Stimulated activated memory B cell treated with anti-CD40 and anti-IgM and Interleukin-4, amounts not matched to agents 10 μg/mL and 1 μg/mL and 100 μg/mL, for 72 hours (primary cell): ENCODE data around the gene CYLD.
A peak's percentile ranks its signal among the peaks of the same experiment; 100 is the strongest.

Source experiments
- ATAC-seq: fragments of 150-1000 bp; cut with Tn5 transposase; 2 replicates; pipeline ENCODE4 v1.10.0; 2021
- H3K27ac Mint-ChIP-seq: one replicate; pipeline ENCODE4 v1.8.0; 2022; ENCODE audit warnings: mild to moderate bottlenecking, mixed read lengths
- H3K27me3 Mint-ChIP-seq: one replicate; pipeline ENCODE4 v1.8.0; 2022; ENCODE audit warnings: mixed read lengths
- H3K36me3 Mint-ChIP-seq: one replicate; pipeline ENCODE4 v1.8.0; 2022; ENCODE audit warnings: mixed read lengths
- H3K4me1 Mint-ChIP-seq: one replicate; pipeline ENCODE4 v1.8.0; 2022; ENCODE audit warnings: mixed read lengths
- H3K4me3 Mint-ChIP-seq: one replicate; pipeline ENCODE4 v1.8.0; 2022; ENCODE audit warnings: mild to moderate bottlenecking, moderate library complexity, mixed read lengths
- H3K9me3 Mint-ChIP-seq: one replicate; pipeline ENCODE4 v1.8.0; 2022; ENCODE audit warnings: mixed read lengths

The CYLD gene

GRCh38 chr16:50741781-50742575, at the start of gene CYLD:
TSS of gene CYLD (plus strand) at chr16:50742086. CDS start at chr16:50749699, 7,613 bp downstream.
- H3K4me3 Mint-ChIP-seq = peak within 1 kb of the TSS; percentile 88
- H3K27me3 Mint-ChIP-seq = no peaks in the 10 kb centered on the region
- peaks cover 62% of the 10 kb centered on the region for H3K4me1 Mint-ChIP-seq
- H3K36me3 Mint-ChIP-seq = peaks cover 39% of the 10 kb centered on the region
- ATAC-seq = peak; percentile 97
- no peaks in the 10 kb centered on the region for H3K9me3 Mint-ChIP-seq
- peak within 1 kb of the TSS; percentile 90 for H3K27ac Mint-ChIP-seq

- Mint-ChIP-seq H3K4me3 (peak overlapping the region; percentile 72), H3K9me3 (no peaks in the 10 kb centered on the region), H3K36me3 (no peaks in the 10 kb centered on the region), H3K27me3 (no peaks in the 10 kb centered on the region), H3K27ac (peak overlapping the region; percentile 75), H3K4me1 (peaks cover 60% of the 10 kb centered on the region)
- no peak for ATAC-seq
These were observed 49.3 kb upstream of the CYLD start for GRCh38 chr16:50692644-50692998.

- Mint-ChIP-seq H3K36me3 (no peaks in the 10 kb centered on the region), H3K4me3 (peak within 1 kb of the TSS; percentile 75), H3K9me3 (no peaks in the 10 kb centered on the region), H3K27ac (peak within 1 kb of the TSS; percentile 75), H3K4me1 (peaks cover 66% of the 10 kb centered on the region), H3K27me3 (no peaks in the 10 kb centered on the region)
- peak; percentile 39 for ATAC-seq
These were observed 48.7 kb upstream of the CYLD start, which contains the start of gene NOD2 for GRCh38 chr16:50692999-50693781. TSS of gene NOD2 (plus strand) at chr16:50693606. CDS start at chr16:50699496, 5,890 bp downstream.

GRCh38 chr16:50694206-50694605, 47.7 kb upstream of the CYLD start:
- Mint-ChIP-seq H3K27ac (peak overlapping the region; percentile 38), H3K27me3 (no peaks in the 10 kb centered on the region), H3K36me3 (no peaks in the 10 kb centered on the region), H3K4me3 (peak overlapping the region; percentile 75), H3K4me1 (peaks cover 76% of the 10 kb centered on the region), H3K9me3 (no peaks in the 10 kb centered on the region)
- no peak for ATAC-seq

- H3K27ac Mint-ChIP-seq = peak overlapping the region; percentile 38
- H3K36me3 Mint-ChIP-seq = no peaks in the 10 kb centered on the region
- no peak for ATAC-seq
- peaks cover 87% of the 10 kb centered on the region for H3K4me1 Mint-ChIP-seq
- H3K4me3 Mint-ChIP-seq = peak overlapping the region; percentile 4
- no peaks in the 10 kb centered on the region for H3K9me3 Mint-ChIP-seq
- no peaks in the 10 kb centered on the region for H3K27me3 Mint-ChIP-seq
These were observed 46.6 kb upstream of the CYLD start for GRCh38 chr16:50695017-50696000.

GRCh38 chr16:50696126-50696525, 45.8 kb upstream of the CYLD start:
- Mint-ChIP-seq H3K4me3 (no peak overlapping the region), H3K27me3 (no peaks in the 10 kb centered on the region), H3K27ac (peak overlapping the region; percentile 38), H3K9me3 (no peaks in the 10 kb centered on the region), H3K36me3 (no peaks in the 10 kb centered on the region), H3K4me1 (peaks cover 85% of the 10 kb centered on the region)
- no peak for ATAC-seq

GRCh38 chr16:50696575-50697420, 45.1 kb upstream of the CYLD start:
- no peaks in the 10 kb centered on the region for H3K9me3 Mint-ChIP-seq
- no peaks in the 10 kb centered on the region for H3K27me3 Mint-ChIP-seq
- H3K27ac Mint-ChIP-seq = peak overlapping the region; percentile 90
- peaks cover 89% of the 10 kb centered on the region for H3K4me1 Mint-ChIP-seq
- peak; percentile 34 for ATAC-seq
- peak overlapping the region; percentile 19 for H3K4me3 Mint-ChIP-seq
- no peaks in the 10 kb centered on the region for H3K36me3 Mint-ChIP-seq

GRCh38 chr16:50697421-50697715, 44.5 kb upstream of the CYLD start:
- H3K36me3 Mint-ChIP-seq = no peaks in the 10 kb centered on the region
- no peak for ATAC-seq
- peaks cover 86% of the 10 kb centered on the region for H3K4me1 Mint-ChIP-seq
- H3K27me3 Mint-ChIP-seq = no peaks in the 10 kb centered on the region
- peak overlapping the region; percentile 87 for H3K4me3 Mint-ChIP-seq
- peak overlapping the region; percentile 90 for H3K27ac Mint-ChIP-seq
- H3K9me3 Mint-ChIP-seq = no peaks in the 10 kb centered on the region

- no peaks in the 10 kb centered on the region for H3K27me3 Mint-ChIP-seq
These were observed 43.8 kb upstream of the CYLD start for GRCh38 chr16:50697881-50698767.

GRCh38 chr16:50699326-50700159, 42.3 kb upstream of the CYLD start:
- H3K9me3 Mint-ChIP-seq = peaks cover 2% of the 10 kb centered on the region
- peak overlapping the region; percentile 5 for H3K4me3 Mint-ChIP-seq
- peak; percentile 62 for ATAC-seq
- H3K4me1 Mint-ChIP-seq = peaks cover 68% of the 10 kb centered on the region
- no peaks in the 10 kb centered on the region for H3K27me3 Mint-ChIP-seq
- peak overlapping the region; percentile 90 for H3K27ac Mint-ChIP-seq
- peaks cover 9% of the 10 kb centered on the region for H3K36me3 Mint-ChIP-seq

More at GRCh38 chr16:50697881-50698767, 43.8 kb upstream of the CYLD start:
- H3K27ac Mint-ChIP-seq = peak overlapping the region; percentile 90
- no peaks in the 10 kb centered on the region for H3K36me3 Mint-ChIP-seq
- H3K4me1 Mint-ChIP-seq = peaks cover 78% of the 10 kb centered on the region
- H3K4me3 Mint-ChIP-seq = peak overlapping the region; percentile 87
- no peaks in the 10 kb centered on the region for H3K9me3 Mint-ChIP-seq
- peak; percentile 77 for ATAC-seq

- Mint-ChIP-seq H3K4me1 (peaks cover 51% of the 10 kb centered on the region), H3K27ac (peak overlapping the region; percentile 90), H3K27me3 (no peaks in the 10 kb centered on the region), H3K36me3 (peaks cover 25% of the 10 kb centered on the region), H3K9me3 (peaks cover 14% of the 10 kb centered on the region), H3K4me3 (no peak overlapping the region)
- ATAC-seq = no peak
These were observed 39.2 kb upstream of the CYLD start for GRCh38 chr16:50702725-50703124.

- Mint-ChIP-seq H3K4me3 (no peak overlapping the region), H3K27me3 (no peaks in the 10 kb centered on the region), H3K4me1 (peaks cover 51% of the 10 kb centered on the region), H3K36me3 (peaks cover 25% of the 10 kb centered on the region), H3K27ac (no peak overlapping the region), H3K9me3 (peaks cover 14% of the 10 kb centered on the region)
- no peak for ATAC-seq
These were observed 37.6 kb upstream of the CYLD start for GRCh38 chr16:50704245-50704644.
